ENCODE measurements around the gene GABRR3. TPM values are rescaled to one million over a fixed set of nuclear protein-coding genes. Genes with fewer than 3 reads are reported as not detected.

GABRR3 gene
- not detected for total RNA-seq
- long read RNA-seq, result 0 reads

- DNase-seq (ENCODE audit: low spot score), result no peak
These were observed at the start of gene GABRR3 for GRCh38 chr3:98035208-98035607. GABRR3 (minus strand) TSS chr3:98035315; CDS start chr3:98034987, 328 bp downstream.

GRCh38 chr3:98073486-98073885 lies 38.4 kb upstream of the GABRR3 start:
- DNase-seq (ENCODE audit: low spot score), result no peak

GRCh38 chr3:98070840-98071239 lies 35.7 kb upstream of the GABRR3 start:
- DNase-seq (ENCODE audit: low spot score), result no peak

- DNase-seq (ENCODE audit: low spot score), result no peak
These were observed 33.7 kb upstream of the GABRR3 start for GRCh38 chr3:98068824-98069223.

- DNase-seq (ENCODE audit: low spot score), result no peak
These were observed 23.3 kb upstream of the GABRR3 start for GRCh38 chr3:98058244-98058960.

- DNase-seq (ENCODE audit: low spot score), result no peak
These were observed 22.5 kb upstream of the GABRR3 start for GRCh38 chr3:98057631-98058030.

- DNase-seq (ENCODE audit: low spot score), result no peak
These were observed 20.9 kb upstream of the GABRR3 start for GRCh38 chr3:98056035-98056434.

GRCh38 chr3:98049271-98049670 lies 14.2 kb upstream of the GABRR3 start:
- no peak for DNase-seq (ENCODE audit: low spot score)

- DNase-seq (ENCODE audit: low spot score), result no peak
These were observed 13.5 kb upstream of the GABRR3 start for GRCh38 chr3:98048586-98048985.

GRCh38 chr3:98041350-98041749 lies 6.2 kb upstream of the GABRR3 start:
- no peak for DNase-seq (ENCODE audit: low spot score)

- no peak for DNase-seq (ENCODE audit: low spot score)
These were observed 4.4 kb upstream of the GABRR3 start for GRCh38 chr3:98039322-98040024.

- no peak for DNase-seq (ENCODE audit: low spot score)
These were observed 3.8 kb upstream of the GABRR3 start for GRCh38 chr3:98038876-98039275.

GRCh38 chr3:98038286-98038685 lies 3.2 kb upstream of the GABRR3 start:
- no peak for DNase-seq (ENCODE audit: low spot score)

GRCh38 chr3:98034486-98034885 lies 629 bp downstream of the GABRR3 start:
- no peak for DNase-seq (ENCODE audit: low spot score)

GRCh38 chr3:98034036-98034435 lies 1.1 kb downstream of the GABRR3 start:
- DNase-seq (ENCODE audit: low spot score), result no peak

- no peak for DNase-seq (ENCODE audit: low spot score)
These were observed 2.2 kb downstream of the GABRR3 start for GRCh38 chr3:98032904-98033303.

- DNase-seq (ENCODE audit: low spot score), result no peak
These were observed 2.9 kb downstream of the GABRR3 start for GRCh38 chr3:98032265-98032664.

- no peak for DNase-seq (ENCODE audit: low spot score)
These were observed 6.0 kb downstream of the GABRR3 start for GRCh38 chr3:98029083-98029482.

GRCh38 chr3:98027085-98027446 lies 8.0 kb downstream of the GABRR3 start:
- DNase-seq (ENCODE audit: low spot score), result no peak

GRCh38 chr3:98026425-98027084 lies 8.6 kb downstream of the GABRR3 start:
- DNase-seq (ENCODE audit: low spot score), result no peak

- DNase-seq (ENCODE audit: low spot score), result no peak
These were observed 9.6 kb downstream of the GABRR3 start for GRCh38 chr3:98025392-98025945.

Measured in mesenteric fat pad (tissue), 1 donor.